ENCODE results near the gene PDE5A. TPM values are rescaled to one million over a fixed set of nuclear protein-coding genes. Genes with fewer than 3 reads are reported as not detected.

Gene PDE5A
- total and polyA plus RNA-seq, 3 donors from 2014 or later, result 18.4 to 25.3 (median 21.4) TPM

DNA sequence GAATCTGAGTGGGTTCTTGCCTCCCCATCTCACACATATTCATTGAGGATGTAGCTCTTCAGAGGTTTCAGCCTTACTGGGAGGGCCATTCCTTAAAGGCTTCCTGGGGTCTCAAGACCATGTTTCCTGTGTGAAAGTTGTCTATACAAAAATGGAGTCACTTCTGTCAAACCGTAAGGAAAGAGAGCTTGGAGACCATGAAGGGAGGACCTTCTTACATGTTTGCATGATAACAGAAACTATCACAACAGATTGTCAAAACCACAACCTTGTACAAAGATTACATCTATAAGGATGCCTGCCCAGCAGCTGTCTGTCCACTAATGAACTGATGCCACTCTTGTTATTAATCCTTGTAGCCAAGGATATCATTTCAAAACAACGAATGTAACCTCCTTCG is 139.3 kb downstream of the PDE5A start:
- Histone ChIP-seq H3K4me1 (no peaks in the 10 kb centered on the region), H3K4me3 (no peak overlapping the region), H3K27ac (no peak overlapping the region), H3K9me3 (no peaks in the 10 kb centered on the region), H3K27me3 (no peaks in the 10 kb centered on the region), H3K36me3 (ENCODE audit: low read depth, missing control alignments) (no peaks in the 10 kb centered on the region)
- DNase-seq, result no peak
- intact Hi-C loops (cut with DNase I; ENCODE audit: low total_unique reads), result no loop called here
- no peak for TF ChIP-seq POLR2A (IDR thresholded peaks at IDR 0.05)
- TF ChIP-seq, protein P1, sequence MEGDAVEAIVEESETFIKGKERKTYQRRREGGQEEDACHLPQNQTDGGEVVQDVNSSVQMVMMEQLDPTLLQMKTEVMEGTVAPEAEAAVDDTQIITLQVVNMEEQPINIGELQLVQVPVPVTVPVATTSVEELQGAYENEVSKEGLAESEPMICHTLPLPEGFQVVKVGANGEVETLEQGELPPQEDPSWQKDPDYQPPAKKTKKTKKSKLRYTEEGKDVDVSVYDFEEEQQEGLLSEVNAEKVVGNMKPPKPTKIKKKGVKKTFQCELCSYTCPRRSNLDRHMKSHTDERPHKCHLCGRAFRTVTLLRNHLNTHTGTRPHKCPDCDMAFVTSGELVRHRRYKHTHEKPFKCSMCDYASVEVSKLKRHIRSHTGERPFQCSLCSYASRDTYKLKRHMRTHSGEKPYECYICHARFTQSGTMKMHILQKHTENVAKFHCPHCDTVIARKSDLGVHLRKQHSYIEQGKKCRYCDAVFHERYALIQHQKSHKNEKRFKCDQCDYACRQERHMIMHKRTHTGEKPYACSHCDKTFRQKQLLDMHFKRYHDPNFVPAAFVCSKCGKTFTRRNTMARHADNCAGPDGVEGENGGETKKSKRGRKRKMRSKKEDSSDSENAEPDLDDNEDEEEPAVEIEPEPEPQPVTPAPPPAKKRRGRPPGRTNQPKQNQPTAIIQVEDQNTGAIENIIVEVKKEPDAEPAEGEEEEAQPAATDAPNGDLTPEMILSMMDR (IDR thresholded peaks at IDR 0.05), result no peak
- 82 to 86% methylated on average over 3 of the region's 3 CpGs for WGBS, 2 donors

DNA sequence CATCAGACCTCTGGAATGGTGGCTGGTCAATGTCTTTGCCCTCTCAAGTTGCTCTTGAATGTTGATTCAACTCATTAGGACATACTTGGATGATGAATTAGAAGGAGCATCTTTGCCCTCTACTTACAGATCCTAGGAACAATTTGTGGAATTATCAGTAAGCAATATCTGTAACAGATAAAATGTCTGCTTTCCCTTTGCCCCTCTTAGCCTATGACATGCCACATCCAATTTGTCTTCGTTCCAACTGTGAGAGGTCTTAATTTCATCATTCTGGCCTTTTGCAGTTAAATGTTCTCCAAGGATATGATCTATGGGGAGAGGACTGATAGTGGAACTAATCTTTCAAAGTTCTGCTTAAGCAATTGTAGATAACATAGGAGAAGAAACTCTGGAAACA is 148.3 kb downstream of the PDE5A start:
- TF ChIP-seq POLR2A (IDR thresholded peaks at IDR 0.05), result no peak
- TF ChIP-seq, protein P1 (IDR thresholded peaks at IDR 0.05), result no peak
- no peaks in the 10 kb centered on the region for H3K27me3 ChIP-seq
- DNase-seq, result no peak
- intact Hi-C loops (cut with DNase I; ENCODE audit: low total_unique reads), result no loop called here
- H3K36me3 ChIP-seq (ENCODE audit: low read depth, missing control alignments), result no peaks in the 10 kb centered on the region
- no peak overlapping the region for H3K27ac ChIP-seq
- no peaks in the 10 kb centered on the region for H3K4me1 ChIP-seq
- WGBS, 2 donors, result 91% methylated on average over 1 of the region's 1 CpG
- H3K4me3 ChIP-seq, result no peak overlapping the region
- H3K9me3 ChIP-seq, result no peaks in the 10 kb centered on the region

DNA sequence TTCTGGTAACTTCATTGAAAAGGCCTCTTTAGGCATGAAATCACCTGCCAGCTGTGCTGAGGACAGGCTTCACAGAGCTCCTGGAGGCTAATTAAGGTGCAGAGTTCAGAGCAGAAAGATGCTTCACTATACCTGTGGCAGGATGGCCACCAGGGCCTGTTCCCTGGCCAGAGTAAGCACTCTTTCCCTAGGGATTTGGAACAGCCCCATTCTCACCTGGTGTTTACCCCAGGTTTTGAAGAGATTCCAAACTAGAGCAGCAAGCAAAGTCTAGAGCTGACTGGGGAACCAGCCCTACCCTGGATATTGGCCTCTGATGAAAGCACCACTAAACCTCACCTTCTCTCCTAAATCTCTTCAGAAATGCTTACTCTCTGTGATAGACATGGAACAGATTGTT is 148.8 kb downstream of the PDE5A start:
- DNase-seq, result no peak
- Histone ChIP-seq H3K4me1 (no peaks in the 10 kb centered on the region), H3K27me3 (no peaks in the 10 kb centered on the region), H3K27ac (no peak overlapping the region), H3K9me3 (no peaks in the 10 kb centered on the region), H3K4me3 (no peak overlapping the region), H3K36me3 (ENCODE audit: low read depth, missing control alignments) (no peaks in the 10 kb centered on the region)
- intact Hi-C loops (cut with DNase I; ENCODE audit: low total_unique reads), result no loop called here
- TF ChIP-seq, protein P1 (IDR thresholded peaks at IDR 0.05), result no peak
- TF ChIP-seq POLR2A (IDR thresholded peaks at IDR 0.05), result no peak

DNA sequence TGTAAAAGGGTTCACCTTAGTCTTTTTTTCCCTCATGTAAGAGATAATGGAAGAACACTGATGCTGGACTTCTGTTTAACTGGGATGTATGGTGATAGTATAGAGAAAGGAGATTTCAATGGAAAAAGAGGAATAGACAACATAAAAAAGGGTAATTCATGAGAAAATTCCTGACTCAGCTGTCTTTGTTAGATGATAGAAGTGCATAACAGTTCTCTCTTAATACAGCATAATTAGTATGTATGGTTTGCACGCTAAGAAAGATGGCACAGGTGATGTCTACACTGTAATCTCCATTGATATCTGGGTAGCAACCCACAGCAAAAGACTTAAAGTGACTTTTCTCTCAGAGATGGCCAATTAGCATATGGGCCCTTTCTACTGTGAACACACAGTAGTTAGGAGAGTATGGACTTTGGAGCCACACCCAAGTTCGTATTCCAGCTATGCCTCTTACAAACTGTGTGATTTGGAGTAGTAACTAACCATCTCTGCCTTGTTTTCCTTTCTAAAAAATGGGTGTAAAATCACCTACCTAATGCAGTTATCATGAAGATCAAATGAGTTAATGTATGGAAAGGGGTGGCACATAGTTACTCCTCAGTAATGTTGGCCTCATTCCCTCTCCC is 149.3 kb downstream of the PDE5A start:
- Histone ChIP-seq H3K4me3 (no peak overlapping the region), H3K9me3 (no peaks in the 10 kb centered on the region), H3K4me1 (no peaks in the 10 kb centered on the region), H3K36me3 (ENCODE audit: low read depth, missing control alignments) (no peaks in the 10 kb centered on the region), H3K27ac (no peak overlapping the region), H3K27me3 (no peaks in the 10 kb centered on the region)
- WGBS, 2 donors, result 89 to 97% methylated on average over 2 of the region's 2 CpGs
- DNase-seq, result no peak
- TF ChIP-seq POLR2A (IDR thresholded peaks at IDR 0.05), result no peak
- TF ChIP-seq, protein P1 (IDR thresholded peaks at IDR 0.05), result no peak
- intact Hi-C loops (cut with DNase I; ENCODE audit: low total_unique reads), result no loop called here

DNA sequence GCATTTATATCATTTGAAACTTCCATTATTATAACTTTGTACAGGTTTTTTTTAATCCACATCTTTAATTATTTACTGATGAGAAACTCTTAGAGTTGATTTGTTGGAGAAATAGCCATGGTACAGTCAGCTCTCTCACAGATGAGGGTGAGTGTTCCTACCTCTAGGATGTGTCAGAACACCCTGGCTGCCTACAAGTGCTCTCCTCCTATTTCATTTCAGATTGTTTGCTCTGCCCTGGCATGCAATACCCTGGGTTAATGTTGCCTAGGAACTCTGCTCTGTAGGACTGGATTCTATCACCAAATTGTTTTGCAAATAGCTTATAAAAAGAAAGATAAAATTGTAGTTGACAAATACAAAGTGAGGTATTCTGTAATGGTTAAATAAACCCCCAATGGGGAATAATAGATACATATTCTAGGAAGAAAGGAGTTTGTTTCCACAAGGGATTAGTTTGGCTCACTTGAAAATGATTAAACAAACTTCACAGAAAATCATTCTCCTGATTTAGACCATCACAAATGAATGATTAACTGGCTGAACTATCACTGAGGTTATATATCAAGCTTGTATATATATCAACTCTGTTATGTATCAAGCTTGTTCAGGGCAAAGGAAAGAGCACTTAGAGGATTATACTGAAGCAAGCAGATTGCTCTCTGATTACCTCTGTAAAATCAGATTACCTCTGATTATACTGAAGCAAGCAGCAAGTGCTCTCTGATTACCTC is 150.0 kb downstream of the PDE5A start:
- Histone ChIP-seq H3K4me3 (no peak overlapping the region), H3K27ac (no peak overlapping the region), H3K4me1 (no peaks in the 10 kb centered on the region), H3K27me3 (no peaks in the 10 kb centered on the region), H3K36me3 (ENCODE audit: low read depth, missing control alignments) (no peaks in the 10 kb centered on the region), H3K9me3 (no peaks in the 10 kb centered on the region)
- DNase-seq, result no peak
- TF ChIP-seq POLR2A (IDR thresholded peaks at IDR 0.05), result no peak
- TF ChIP-seq, protein P1 (IDR thresholded peaks at IDR 0.05), result no peak
- intact Hi-C loops (cut with DNase I; ENCODE audit: low total_unique reads), result no loop called here

Data from testis (tissue), 3 donors.